NCI-H774 (cell line): ENCODE measurements around the gene ARSB.

Source experiments
- DNase-seq: peaks from one replicate; lab custom pipeline; 2025; lab: John Stamatoyannopoulos, UW

ARSB gene

DNA sequence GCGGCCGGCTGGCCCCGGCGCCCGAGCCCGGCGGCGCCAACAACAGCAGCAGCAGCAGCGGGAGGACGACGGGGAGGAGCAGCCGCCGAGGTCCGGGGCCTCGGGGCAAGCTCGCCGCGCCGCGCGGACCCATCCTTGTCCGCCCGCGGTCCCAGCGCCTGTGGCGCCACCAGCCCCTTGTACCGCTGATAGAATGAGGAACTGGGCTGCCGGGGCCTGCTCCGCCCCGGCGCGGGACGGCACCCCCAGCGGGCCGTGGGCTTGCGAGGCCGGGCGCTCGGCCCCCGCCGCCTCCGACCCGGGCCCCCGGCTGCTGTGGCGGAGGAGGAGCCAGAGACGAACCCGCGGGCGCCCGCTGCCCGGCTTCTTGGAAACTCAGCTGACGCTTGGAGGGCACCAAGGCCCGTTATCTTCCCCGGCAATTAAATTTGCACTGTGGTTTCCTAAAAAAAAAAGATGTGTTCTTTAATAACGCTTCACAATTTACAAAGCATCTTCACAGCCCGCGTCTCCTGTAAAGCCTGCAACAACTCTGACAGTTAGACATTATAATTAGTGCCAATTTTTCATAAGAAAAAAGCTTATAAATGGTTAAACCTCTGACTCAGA, at the start of gene ARSB:
Gene ARSB, minus strand, starts transcription at position 195 of the 609 bp plus-strand sequence. Its CDS starts 62 bp downstream, at position 133.
- DNase-seq, result no peak

DNA sequence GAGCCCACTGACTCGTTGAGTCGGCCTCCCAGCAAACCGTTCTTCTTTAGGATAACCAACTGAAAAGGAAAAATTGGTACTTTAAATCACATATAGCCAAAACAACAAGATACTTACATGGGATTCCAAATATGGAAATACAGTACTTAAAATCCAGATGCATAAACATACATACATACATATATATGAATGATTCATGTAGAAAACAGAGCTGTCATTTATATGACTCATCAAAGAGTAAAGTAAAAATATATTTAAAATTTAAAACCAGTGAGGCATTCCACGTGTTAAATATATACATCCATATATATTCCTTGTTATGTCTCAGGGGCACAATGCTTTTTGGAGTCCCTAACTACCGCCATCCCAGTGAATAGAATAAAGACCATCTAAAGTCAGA, 47.7 kb upstream of the ARSB start:
- no peak for DNase-seq

DNA sequence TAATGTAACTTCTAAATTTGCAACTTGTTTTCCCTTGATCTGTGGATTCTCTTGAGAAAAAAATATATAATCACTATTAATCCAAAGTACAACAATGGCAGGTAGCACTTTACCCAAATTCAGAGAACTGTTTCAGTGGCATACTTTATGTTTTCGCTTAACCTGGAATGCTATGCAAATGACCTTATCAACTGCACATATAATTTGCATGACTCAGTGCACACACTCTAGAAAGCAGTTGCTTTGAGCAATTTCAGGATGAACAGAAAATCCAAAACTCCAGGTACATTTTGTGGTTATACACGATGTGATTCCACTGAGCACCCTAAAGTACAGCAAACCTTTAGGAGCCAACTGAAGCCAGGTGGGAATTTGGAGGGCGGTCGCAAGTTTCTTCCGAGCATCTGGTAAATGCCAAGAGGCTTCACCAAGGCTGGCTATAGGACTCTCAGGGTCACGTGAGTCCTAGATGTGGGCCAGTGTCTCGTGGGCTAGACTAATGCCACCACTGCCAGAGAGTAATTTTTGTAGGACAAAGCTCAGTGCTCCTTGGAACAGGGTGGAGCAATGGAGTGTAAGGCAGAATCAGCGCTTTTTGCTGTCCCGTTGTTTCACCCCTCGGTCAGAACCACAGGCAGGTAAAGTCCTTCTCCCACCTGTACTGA, 47.1 kb upstream of the ARSB start:
- DNase-seq, result no peak

DNA sequence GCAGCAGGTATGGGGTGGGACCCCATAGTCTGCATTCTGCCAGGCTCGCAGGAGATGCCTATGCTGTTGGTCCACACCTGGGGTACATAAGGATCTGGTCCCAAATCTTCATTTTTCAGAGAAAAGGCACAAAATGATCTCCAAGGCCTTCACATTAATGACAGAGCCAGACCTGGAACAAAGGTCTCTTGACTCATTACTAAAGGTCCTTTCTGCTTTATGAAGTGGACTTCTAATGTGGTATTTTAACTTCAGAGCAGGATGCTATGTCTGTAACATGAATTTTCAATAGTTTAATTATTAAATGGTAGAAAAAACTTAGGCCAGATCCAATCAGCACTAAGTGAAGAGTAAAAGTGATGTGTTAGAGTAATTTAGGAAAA, 46.4 kb upstream of the ARSB start:
- no peak for DNase-seq

DNA sequence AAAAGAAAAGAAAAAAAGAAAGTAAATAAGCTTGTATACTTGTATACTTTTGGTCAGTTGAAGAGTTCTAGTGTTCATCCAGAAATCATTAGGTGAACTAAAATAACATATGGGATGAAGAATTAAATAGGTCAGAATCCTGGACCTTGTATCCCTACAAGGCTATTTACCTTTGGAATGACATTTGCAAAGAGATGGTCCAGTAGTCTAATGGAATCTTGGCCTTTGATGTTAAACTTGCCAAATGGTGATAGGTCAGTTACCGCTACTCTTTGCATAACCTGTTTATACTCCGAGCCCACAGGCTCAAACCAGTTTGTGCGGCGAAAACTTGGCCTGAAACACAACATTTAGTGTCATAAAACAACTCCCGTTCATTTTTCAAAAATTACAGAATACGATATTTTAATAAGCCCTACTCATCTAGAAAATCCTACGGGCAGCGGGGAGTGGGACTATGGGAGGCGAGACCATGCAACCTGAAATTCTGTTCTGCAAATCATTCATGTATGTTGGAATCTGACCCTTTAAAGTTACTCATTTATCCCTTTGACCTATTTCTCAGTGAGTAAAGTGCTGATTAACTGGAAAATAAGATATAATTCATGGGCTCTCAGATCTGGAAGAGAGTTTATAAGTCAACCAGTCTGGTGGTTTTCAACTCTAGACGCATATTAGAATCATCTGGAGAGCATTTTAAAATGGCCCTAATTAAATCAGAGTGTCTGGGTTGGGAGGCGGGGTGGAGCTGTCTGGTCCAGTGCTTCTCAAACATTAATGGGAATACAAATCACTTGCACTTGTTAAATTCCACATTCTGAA, 45.8 kb upstream of the ARSB start:
- no peak for DNase-seq

DNA sequence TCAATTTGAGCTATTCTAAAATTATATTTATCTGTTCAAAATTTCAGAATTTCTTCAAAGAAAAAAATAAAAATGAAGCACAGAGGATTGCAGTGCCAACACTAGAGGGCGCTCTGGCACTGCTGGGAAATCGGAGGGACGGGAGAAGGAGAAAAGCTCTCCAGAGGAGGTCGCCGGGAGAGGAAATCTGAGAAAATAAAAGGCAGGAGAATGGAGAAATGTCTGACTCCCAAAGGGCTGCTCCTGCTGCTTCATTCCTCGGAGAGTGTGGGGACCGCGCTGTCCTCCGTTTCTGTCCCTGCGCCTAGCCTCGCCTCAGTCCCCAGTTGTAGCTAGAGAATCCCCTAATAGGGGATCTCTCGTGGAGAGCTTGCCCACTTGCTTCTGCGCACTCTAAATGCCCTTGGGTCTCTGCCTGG, 40.0 kb upstream of the ARSB start:
- DNase-seq, result peak; percentile 66

DNA sequence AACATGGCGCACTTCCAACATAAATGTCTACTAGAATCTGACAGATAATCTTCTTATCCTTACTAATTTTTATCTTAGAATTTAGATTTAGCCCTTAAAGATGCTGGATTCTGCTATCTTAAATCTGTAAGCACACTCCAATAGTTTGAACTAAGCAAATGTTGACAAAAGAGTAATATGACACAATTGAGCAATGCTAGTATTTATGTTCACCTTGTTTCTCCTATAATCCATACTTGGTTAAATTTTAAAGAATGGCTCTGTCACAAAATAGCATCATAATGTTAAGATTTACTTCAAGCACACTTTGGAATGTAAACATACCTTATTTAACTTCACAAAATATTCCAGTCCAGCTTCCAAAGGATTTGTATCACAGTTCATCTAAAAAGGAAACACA, 38.8 kb upstream of the ARSB start:
- no peak for DNase-seq

DNA sequence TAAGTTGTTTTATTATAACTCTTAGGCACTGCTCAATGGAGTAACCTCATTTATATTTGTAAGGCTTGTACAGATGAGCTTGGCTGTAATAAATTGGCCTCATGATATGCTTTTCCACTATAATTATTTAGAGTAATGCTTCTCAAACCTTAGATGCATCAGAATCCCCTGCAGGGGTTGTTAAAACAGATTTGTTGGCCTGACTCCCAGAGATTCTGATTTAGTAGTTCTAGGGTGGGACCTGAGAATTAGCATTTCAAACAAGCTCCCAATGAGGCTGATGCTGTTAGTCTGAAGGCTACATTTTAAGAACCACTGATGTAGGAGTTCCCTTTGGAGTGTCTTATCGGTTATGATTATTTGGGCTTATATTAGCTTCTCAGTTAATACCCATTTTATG, 38.2 kb upstream of the ARSB start:
- no peak for DNase-seq

DNA sequence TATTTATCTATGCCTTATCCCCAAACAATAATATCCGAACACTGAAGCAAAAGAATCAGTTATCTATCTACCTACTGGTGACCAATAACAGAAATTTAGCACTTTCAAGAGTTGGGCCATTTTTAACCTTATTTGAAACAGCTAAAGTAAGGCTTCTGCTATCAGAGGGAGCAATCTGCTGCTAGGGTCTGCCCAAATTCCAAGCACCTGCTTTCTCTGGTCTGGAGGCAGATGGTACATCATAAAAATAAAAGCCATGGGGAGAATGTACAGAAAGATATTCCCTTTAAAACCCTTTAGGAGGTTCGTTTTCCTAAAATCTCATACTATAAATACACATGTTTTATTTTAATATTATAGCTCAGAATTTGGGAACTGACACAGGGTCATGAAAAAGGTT, 37.7 kb upstream of the ARSB start:
- no peak for DNase-seq

DNA sequence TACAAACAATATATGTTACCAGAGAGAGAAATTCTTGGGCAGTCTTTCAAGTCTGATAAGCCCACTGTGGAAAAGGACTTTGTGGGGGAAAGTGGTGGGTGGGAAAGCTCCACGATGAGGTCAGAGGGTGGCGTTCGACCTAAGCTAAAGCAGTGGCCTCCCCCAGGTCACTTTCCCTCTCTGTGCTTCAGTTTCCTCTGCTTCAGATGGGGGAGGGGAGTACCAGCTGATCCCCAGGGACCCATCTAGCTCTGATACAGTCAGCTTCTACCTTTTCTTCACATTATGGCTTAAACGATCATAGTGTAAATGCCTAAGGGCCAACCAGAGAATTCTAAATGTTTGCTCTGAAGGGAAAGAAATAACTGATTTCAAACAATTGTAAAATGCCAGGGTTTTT, 36.6 kb upstream of the ARSB start:
- no peak for DNase-seq

DNA sequence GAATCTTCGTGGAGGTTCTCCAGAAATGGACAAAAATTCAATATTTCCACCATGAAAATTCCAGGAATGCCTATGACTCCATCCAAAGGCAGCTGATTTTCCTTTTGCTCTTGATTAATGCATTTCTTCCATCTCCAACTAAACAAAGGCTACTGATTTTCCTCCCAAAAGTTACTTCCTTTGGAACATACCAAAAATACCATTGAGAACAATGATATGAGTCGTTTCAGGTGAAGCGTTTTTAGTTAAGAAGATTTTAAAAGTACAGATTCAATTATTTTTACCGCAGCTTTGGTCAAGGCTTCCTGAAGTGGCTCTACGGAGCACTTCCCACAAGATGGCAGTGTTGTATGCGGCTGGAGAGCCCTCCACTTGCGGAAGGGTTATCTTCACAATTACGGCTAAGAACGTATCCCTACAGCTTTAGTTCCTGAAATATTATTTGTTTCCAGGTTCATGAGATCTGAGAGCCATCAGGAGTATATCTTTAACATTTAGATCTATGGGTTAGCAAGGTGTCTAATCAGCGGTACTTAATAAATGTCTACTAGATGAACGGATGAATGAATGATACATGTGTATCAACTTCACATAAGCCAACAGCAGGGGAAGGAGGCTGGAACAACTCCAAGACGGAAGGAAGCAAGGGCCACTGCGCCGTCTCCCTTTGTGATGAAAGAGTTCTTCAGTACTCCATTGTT, 35.9 kb upstream of the ARSB start:
- no peak for DNase-seq

DNA sequence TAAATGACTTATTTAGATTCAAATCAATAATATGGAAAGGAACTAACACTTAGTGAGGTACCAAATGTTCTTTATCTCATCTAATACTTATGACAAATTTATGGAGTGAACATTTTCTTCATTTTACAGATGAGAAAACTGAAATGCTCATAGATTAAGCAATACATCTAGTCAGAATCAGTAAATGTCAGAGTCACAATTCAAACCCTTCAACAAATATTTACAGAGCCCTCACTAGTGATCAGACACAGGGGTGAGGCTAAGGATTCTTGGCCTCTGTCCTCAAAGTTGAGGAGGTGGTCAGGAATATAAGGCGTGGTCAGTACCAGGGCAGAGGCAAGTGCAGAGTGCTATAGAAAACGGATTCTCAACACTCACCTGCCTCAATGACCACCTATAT, 29.5 kb upstream of the ARSB start:
- DNase-seq, result no peak

DNA sequence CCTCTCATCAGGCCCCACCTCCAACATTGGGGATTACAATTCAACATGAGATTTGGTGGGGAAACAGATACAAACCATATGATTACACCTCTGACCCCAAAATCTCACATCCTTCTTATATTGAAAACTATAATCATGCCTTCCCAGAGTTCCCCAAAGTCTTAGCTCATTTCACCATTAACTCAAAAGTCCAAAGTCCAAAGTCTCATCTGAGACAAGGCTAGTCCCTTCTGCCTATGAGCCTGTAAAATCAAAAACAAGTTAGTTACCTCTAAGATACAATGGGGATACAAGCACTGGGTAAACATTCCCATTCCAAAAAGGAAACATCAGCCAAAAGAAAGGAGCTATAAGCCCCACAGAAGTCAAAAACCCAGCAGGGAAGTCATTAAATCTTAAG, 26.8 kb upstream of the ARSB start:
- no peak for DNase-seq

DNA sequence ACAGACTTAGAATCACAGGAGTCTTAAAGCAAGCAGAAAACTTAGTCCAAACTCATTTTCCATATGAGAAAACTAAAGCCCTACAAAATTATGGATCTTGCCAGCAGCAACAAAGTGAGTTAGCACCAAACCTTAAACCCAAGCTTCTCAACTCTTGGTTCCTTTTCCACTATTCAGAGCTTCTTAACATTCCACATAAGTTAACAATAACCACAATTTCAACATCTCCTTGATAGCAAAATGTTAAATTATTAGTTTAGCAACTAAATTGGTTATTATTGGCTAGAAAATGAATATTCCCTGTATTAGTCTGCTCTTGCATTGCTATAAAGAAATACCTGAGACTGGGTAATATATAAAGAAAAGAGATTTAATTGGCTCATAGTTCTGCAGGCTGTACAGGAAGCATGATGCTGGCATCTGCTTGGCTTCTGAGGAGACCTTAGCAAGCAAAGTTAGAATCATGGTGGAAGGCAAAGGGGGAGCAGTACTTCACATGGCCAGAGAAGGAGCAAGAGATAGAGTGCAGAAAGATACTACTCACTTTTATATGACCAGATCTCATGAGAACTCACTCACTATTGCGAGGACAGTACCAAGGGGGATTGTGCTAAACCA, 26.2 kb upstream of the ARSB start:
- DNase-seq, result no peak

DNA sequence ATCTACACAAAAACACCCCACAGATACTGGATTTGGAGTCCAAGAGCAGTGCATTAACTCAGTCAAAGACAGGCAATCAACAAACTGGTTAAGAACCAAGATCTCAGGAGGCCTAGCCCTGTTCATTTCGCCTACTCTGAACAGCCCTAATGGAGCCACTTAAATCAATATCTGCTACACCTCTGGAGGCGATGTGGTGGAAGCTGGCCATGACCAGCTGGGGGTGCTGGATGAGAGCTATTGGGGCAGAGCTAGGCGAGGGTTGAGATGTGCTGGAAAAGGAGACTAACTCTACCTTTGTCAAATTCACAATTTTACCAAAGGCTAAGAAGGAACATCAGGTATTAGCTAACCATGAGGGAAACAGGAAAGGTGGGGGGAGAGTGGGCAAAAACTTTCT, 23.3 kb upstream of the ARSB start:
- DNase-seq, result no peak

DNA sequence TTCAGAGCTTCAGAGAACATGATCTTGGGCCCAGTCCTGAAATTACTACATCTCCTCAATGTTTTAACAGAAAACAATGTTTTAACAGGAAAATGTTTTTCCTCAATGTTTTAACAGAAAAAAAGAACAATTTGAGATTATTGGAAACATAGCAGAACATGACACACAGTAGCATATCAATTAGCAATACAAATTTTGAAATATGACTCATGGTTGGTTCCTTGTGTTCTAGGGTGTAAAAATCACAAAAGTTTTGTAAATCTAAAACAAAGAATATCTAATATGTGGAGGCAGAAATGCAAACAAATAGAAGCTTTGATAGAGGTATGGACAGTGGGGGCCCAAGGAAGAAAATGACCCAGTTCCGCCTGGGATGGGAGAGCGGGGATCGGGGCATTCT, 22.8 kb upstream of the ARSB start:
- DNase-seq, result no peak

DNA sequence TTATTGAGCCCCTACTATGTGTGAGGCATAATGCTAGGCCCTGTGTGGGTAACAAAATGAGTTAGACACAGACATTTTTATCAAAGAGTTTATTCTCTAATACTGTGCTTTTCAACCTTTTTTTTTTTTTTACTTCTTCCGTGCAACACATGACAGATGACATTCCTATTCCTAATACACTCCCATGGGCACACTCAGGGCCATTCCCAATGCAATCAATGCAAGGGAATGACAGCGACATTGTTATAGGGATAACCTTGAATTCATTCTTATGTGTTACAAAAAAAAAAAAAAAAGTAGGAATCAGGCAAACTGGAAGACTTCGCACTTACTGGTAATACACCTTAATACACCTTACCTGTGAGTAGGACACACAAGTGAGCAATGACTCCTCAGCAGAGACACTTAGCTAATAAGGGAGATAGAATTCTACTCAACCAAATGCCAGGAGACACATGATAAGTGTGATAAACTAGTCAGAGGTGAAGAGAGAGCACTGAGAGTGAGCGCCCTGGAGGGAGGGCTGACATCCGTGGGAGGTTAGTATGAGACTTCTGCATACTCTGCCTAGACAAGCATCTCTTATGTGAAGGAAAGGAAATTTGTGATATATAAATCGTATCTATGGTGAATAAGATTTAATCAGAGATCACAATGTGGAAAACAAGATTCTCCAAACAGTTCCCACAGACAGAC, 21.0 kb upstream of the ARSB start:
- no peak for DNase-seq

DNA sequence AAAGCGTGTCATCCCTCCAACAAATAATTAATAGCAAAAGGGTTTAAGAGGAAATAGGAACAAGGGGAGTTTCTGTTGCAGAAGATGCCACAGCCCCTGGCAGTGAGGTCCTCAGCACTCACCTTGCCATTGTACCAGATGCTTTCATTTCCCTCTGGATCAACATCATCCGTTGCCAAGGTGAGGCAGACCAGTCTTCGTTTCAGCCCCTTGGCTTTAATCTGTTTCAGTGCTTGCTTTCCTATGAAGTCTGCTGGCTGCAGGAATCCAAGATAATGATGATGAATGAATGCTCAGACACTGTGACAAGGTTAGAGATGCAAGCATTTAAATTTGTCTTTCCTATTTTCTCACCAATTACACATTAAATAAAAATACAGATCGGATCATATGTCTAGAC, 20.0 kb upstream of the ARSB start:
- no peak for DNase-seq

DNA sequence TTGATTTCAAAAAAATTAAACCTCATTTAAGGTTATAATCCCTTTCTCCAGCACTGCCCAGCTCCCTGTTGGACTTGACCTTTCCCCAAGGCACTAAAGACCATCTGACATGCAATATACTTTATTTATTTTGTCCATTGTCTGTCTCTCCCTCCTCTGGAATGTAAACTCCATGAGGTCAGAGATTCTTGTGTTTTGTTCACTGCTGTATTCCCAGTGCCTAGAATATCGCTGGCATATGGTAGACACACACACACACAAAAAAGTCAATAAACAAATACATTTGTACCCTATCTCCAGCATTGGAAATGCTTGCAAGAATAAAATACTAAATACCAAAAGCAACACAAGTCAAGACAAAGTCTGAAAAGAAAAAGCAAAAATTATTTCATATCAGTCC, 17.3 kb upstream of the ARSB start:
- DNase-seq, result no peak

DNA sequence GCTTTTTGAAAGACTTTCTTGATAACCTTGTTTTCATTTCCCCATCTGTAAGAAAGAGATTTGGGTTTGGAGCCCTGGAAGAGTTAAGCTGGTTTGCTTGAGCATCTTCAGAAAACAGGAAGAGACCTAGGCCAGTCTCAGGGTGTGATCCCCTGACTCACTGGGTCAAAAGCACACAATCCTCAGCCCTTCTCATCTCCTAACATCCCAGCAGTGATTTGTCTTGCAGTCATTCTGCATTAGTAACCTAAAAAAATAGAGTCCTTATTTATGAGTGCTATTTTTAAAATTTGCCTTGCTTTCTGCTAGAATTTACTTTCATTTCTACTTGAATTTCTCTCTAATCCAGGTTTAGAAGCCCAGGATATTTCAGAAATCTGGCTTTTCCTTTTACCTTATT, 16.4 kb upstream of the ARSB start:
- no peak for DNase-seq

DNA sequence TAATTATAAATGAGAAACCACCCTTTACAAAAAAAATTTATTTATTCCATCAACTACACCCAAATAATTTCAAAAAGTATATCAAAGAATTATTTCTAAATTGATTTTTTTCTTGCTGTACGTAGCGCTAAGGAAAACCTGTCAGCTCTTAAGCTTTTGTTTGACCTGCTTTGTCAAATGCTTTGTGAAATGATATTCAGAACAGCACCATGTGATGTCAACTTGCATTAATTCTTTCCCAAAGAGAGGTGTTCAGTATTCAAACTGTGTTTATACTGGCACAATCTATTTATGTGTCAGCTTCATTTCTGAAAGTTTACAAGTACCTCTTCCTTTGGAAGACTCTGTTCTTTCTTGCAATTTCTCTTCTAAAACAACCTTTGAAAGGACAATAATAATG, 12.0 kb upstream of the ARSB start:
- no peak for DNase-seq

DNA sequence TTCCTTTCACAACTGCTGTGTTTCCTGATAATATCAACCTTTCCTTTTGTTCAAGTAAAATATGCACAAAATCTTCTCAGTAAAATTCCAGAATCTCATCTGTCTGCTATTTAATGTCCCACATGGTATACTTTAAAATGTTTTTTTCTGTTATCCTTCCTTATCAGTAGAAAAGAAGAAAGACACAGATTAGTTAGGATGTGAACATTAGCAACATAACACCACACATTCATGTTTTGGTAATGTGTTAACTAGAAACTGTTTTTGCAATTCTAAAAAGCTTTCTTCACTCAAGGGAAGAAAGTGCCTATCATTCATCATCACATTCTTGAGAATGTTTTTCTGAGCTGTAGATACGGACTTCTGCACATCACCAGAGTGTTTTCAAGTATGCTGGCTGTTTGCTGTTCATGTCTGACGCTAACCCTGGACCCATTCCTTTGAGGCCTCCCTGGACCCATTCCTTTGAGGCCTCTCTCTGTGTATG, 10.5 kb upstream of the ARSB start:
- DNase-seq, result no peak
